Neutrophil (primary cell): ENCODE results near the gene TBC1D8.

ENCODE experiments used
- H3K27ac ChIP-seq: fragments of 200-600 bp; sonication (generic); 2 replicates; pipeline ENCODE4 v1.5.1; 2016; ENCODE audit warnings: mild to moderate bottlenecking, moderate library complexity
- H3K27me3 ChIP-seq: fragments of 200-600 bp; sonication (generic); 2 replicates; pipeline ENCODE4 v1.6.0; 2016; ENCODE audit warnings: mild to moderate bottlenecking
- H3K36me3 ChIP-seq: fragments of 200-600 bp; sonication (generic); 2 replicates; pipeline ENCODE4 v1.5.1; 2017
- H3K4me1 ChIP-seq, 2 experiments: fragments of 200-600 bp in 1 of 2; sonication (generic) in 1 of 2; 1 replicate in 1 of 2; 2 replicates in 1 of 2; pipeline versions ENCODE4 v1.5.1 to v1.6.1; 2013 to 2016; ENCODE audit warnings: low read depth in 1 of 2, low read length in 1 of 2, mild to moderate bottlenecking in 1 of 2, moderate library complexity in 1 of 2; ENCODE audit not compliant: control insufficient read depth in 1 of 2, insufficient read depth in 1 of 2
- H3K4me3 ChIP-seq, 2 experiments: fragments of 200-600 bp in 1 of 2; sonication (generic) in 1 of 2; 1 replicate in 1 of 2; 2 replicates in 1 of 2; pipeline ENCODE4 v1.5.1; 2013 to 2016; ENCODE audit warnings: low read depth in 1 of 2, low read length in 1 of 2, mild to moderate bottlenecking in 1 of 2, moderate library complexity in 1 of 2
- H3K9me3 ChIP-seq: fragments of 200-600 bp; sonication (generic); 2 replicates; pipeline ENCODE4 v1.5.1; 2016
- CTCF ChIP-seq: fragments of 200-600 bp; sonication (generic); IDR thresholded peaks from 2 replicates; pipeline ENCODE4 v1.5.1; 2016; ENCODE audit warnings: antibody characterized with exemption

The TBC1D8 gene

GRCh38 chr2:100976061-100976460 lies 175.1 kb downstream of the TBC1D8 start:
- Histone ChIP-seq H3K4me1 (no peaks in the 10 kb centered on the region), H3K27me3 (peaks cover 8% of the 10 kb centered on the region), H3K27ac (no peak overlapping the region), H3K9me3 (no peaks in the 10 kb centered on the region), H3K4me3 (no peak overlapping the region), H3K36me3 (no peaks in the 10 kb centered on the region)
- no peak for TF ChIP-seq CTCF

- Histone ChIP-seq H3K36me3 (no peaks in the 10 kb centered on the region), H3K27me3 (peaks cover 8% of the 10 kb centered on the region), H3K4me1 (no peaks in the 10 kb centered on the region), H3K9me3 (no peaks in the 10 kb centered on the region), H3K27ac (no peak overlapping the region), H3K4me3 (no peak overlapping the region)
- TF ChIP-seq CTCF: no peak
Measured at GRCh38 chr2:100975521-100975785, 175.7 kb downstream of the TBC1D8 start.

GRCh38 chr2:100974712-100975520 lies 176.3 kb downstream of the TBC1D8 start:
- TF ChIP-seq CTCF: no peak
- no peak overlapping the region for H3K27ac ChIP-seq
- no peaks in the 10 kb centered on the region for H3K36me3 ChIP-seq
- no peak overlapping the region for H3K4me3 ChIP-seq
- no peaks in the 10 kb centered on the region for H3K4me1 ChIP-seq
- H3K9me3 ChIP-seq: no peaks in the 10 kb centered on the region
- H3K27me3 ChIP-seq: peaks cover 8% of the 10 kb centered on the region

GRCh38 chr2:100972452-100972851 lies 178.7 kb downstream of the TBC1D8 start:
- Histone ChIP-seq H3K4me1 (no peaks in the 10 kb centered on the region), H3K36me3 (no peaks in the 10 kb centered on the region), H3K9me3 (no peaks in the 10 kb centered on the region), H3K27me3 (peaks cover 13% of the 10 kb centered on the region), H3K4me3 (no peak overlapping the region), H3K27ac (no peak overlapping the region)
- TF ChIP-seq CTCF: no peak

- H3K9me3 ChIP-seq: no peaks in the 10 kb centered on the region
- peaks cover 13% of the 10 kb centered on the region for H3K27me3 ChIP-seq
- H3K4me3 ChIP-seq: no peak overlapping the region
- H3K4me1 ChIP-seq: no peaks in the 10 kb centered on the region
- no peaks in the 10 kb centered on the region for H3K36me3 ChIP-seq
- no peak overlapping the region for H3K27ac ChIP-seq
- TF ChIP-seq CTCF: no peak
Measured at GRCh38 chr2:100971221-100971620, 180.0 kb downstream of the TBC1D8 start.

GRCh38 chr2:100969998-100970397 lies 181.2 kb downstream of the TBC1D8 start:
- Histone ChIP-seq H3K36me3 (no peaks in the 10 kb centered on the region), H3K27ac (no peak overlapping the region), H3K9me3 (no peaks in the 10 kb centered on the region), H3K4me1 (no peaks in the 10 kb centered on the region), H3K4me3 (no peak overlapping the region), H3K27me3 (peaks cover 6% of the 10 kb centered on the region)
- no peak for TF ChIP-seq CTCF
